ENCODE data around the gene FGD4. TPM values are rescaled to one million over a fixed set of nuclear protein-coding genes. Genes with fewer than 3 reads are reported as not detected.

The FGD4 gene
- total RNA-seq, 4 donors from 2014 or later = 42.6 to 69.4 (median 47.3) TPM

GRCh38 chr12:32497864-32498263, 98.5 kb downstream of the FGD4 start:
- 61% methylated on average over 4 of the region's 4 CpGs for WGBS
- no peak for TF ChIP-seq CTCF (IDR thresholded peaks at IDR 0.05)
- Histone ChIP-seq H3K27me3 (no peaks in the 10 kb centered on the region), H3K4me1 (peaks cover 41% of the 10 kb centered on the region), H3K4me3 (no peak overlapping the region), H3K27ac (peak overlapping the region; percentile 40), H3K36me3 (no peaks in the 10 kb centered on the region), H3K9me3 (no peaks in the 10 kb centered on the region)
- DNase-seq (ENCODE audit: low spot score in 2 of 2) = no peak

DNA sequence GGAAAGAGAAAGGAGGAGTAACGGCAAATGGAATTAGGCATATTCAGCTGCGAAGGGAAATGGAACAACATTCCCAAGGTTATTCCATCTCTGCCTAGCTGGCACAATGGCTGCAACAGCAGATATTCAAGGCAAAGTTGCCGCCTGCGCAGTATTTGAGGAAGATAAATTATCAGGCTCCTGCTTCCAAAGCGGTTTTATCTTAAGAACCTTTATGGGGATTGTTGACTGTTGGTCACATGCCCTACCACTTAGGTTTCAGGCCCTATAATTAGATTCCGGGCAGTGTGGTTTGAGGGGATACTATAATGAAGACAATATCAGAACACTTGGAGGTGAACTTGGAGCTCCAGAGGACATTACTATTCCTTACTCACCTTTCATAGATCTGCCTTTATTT, 99.7 kb downstream of the FGD4 start:
- TF ChIP-seq EP300 (IDR thresholded peaks at IDR 0.05) (no peak), POLR2AphosphoS5 (IDR thresholded peaks at IDR 0.05) (no peak), CTCF (IDR thresholded peaks at IDR 0.05) (no peak), POLR2A (IDR thresholded peaks at IDR 0.05) (no peak)
- 96% methylated on average over 6 of the region's 6 CpGs for WGBS
- DNase-seq (ENCODE audit: low spot score in 2 of 2) = no peak
- no peaks in the 10 kb centered on the region for H3K9me3 ChIP-seq
- H3K4me3 ChIP-seq = no peak overlapping the region
- peaks cover 50% of the 10 kb centered on the region for H3K4me1 ChIP-seq
- no peaks in the 10 kb centered on the region for H3K36me3 ChIP-seq
- H3K27me3 ChIP-seq = no peaks in the 10 kb centered on the region
- no peak overlapping the region for H3K27ac ChIP-seq

DNA sequence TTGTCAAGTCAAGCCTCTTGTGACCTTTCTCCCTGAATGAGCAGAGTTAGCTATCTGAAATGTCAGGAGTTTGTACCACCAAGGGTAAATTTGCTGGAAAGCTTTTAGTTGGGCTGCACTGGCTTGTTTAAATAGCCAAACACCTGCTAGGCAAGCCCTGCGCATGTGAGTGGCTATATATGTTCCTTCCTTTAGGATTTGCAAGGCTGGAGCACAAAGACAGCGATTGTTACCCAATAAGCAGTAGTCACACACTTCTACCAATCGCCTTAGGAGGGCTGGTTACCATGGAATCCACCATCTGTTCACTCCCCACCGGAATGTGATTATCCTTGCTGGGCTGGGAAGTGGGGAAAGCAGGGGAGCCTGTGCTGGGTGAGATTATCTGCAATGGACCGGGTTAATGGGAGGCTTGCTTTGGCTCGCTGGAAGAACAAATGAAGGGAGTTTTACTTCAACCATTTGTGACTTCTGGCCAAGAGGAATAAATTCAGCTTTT, 102.5 kb downstream of the FGD4 start:
- Histone ChIP-seq H3K4me3 (peak overlapping the region; percentile 39), H3K36me3 (no peaks in the 10 kb centered on the region), H3K4me1 (peaks cover 63% of the 10 kb centered on the region), H3K27me3 (no peaks in the 10 kb centered on the region), H3K27ac (peak overlapping the region; percentile 77), H3K9me3 (no peaks in the 10 kb centered on the region)
- DNase-seq (ENCODE audit: low spot score in 2 of 2) = peak in 1 of 2 donors; percentile 77
- TF ChIP-seq POLR2AphosphoS5 (IDR thresholded peaks at IDR 0.05) = peak in 1 of 3 donors; percentile 69
- TF ChIP-seq EP300 (IDR thresholded peaks at IDR 0.05) = no peak
- WGBS = 39% methylated on average over 6 of the region's 6 CpGs

DNA sequence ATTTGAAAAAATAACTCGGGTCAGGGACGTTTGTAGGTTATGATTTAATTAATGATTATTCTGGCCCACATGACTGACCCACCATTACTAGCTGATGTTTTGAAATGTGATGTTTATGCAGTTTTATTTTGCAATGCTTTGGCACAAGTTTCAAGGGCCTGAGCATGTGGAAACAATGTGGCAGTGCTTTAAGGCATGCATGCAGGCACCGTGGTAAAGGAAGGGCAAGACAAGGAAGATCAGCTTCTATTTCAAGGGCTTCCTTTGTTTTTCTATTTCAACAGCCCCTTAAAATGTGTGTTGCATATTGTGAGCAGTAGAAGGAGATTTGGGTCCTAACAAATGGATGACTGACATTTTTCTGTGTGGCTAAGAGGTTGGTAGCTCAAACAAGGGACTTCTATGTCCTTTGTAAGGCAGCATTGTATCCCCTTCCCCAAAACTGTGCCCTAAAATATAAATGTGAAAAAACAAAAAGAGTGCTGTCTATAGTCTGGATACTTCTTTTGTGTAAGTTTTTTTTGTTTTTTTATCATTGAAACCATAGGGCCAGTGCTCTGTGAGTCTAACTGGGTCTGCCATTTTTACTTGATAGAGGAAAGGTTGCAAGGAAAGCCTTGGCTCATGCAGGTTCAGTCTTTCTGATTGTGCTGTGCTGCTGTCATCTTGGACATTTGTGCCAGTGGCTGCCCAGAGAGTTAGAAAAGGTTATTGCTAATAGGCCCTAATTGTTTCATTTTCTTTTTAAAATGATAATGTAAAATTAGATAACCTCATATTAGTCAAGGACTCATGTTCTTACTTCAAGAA, 103.5 kb downstream of the FGD4 start:
- Histone ChIP-seq H3K27me3 (no peaks in the 10 kb centered on the region), H3K9me3 (no peaks in the 10 kb centered on the region), H3K27ac (peak overlapping the region; percentile 77), H3K4me1 (peaks cover 53% of the 10 kb centered on the region), H3K36me3 (no peaks in the 10 kb centered on the region), H3K4me3 (peak overlapping the region; percentile 39)
- no peak for DNase-seq (ENCODE audit: low spot score in 2 of 2)
- TF ChIP-seq EP300 (IDR thresholded peaks at IDR 0.05) (no peak), POLR2AphosphoS5 (IDR thresholded peaks at IDR 0.05) (peak in 2 of 3 donors; percentile 5 to 81), POLR2A (IDR thresholded peaks at IDR 0.05) (no peak)
- WGBS = 18% methylated on average over 3 of the region's 3 CpGs

DNA sequence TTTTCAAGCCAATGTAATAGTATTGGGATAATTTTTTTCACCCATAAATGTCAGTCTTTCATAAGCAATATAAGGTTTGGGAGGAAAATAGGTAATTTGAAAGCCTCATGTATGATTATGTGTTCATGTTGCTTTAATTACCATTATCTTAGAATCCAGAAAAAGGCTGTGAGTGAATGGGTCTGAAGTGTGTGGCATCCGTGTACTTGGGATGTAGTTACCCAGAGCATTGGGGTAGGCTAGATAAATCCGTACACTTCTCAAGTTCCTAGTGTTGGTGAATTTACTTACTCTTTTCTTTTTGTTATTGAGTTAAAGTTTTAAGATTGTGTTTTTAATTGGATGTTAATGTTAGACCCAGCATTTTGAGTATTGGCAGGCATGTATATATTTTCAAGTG, 104.4 kb downstream of the FGD4 start:
- peaks cover 53% of the 10 kb centered on the region for H3K4me1 ChIP-seq
- no peaks in the 10 kb centered on the region for H3K36me3 ChIP-seq
- H3K4me3 ChIP-seq = peak overlapping the region; percentile 39
- DNase-seq (ENCODE audit: low spot score in 2 of 2) = no peak
- no peaks in the 10 kb centered on the region for H3K27me3 ChIP-seq
- H3K9me3 ChIP-seq = no peaks in the 10 kb centered on the region
- TF ChIP-seq CTCF (IDR thresholded peaks at IDR 0.05) (no peak), POLR2A (IDR thresholded peaks at IDR 0.05) (no peak), POLR2AphosphoS5 (IDR thresholded peaks at IDR 0.05) (no peak), EP300 (IDR thresholded peaks at IDR 0.05) (no peak)
- no peak overlapping the region for H3K27ac ChIP-seq
- WGBS = 88% methylated on average over 2 of the region's 2 CpGs

DNA sequence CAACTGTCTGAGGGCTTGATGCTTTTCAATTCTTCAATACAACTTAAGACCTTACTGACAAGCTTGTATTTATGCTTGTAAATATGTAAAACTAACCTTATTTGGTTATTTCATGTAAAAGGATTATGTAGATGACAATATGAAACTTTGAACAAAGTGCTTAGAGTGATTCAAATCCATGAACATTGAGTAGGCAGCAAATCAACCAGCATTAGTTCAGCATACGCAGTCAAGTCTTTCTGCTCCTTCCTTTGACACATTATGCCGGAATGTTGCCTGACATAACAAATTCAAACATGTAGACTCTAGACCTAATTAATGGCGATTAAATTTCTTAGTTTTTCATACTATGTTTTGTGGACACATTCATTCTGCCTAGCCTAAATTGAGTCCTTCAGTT, 105.2 kb downstream of the FGD4 start:
- TF ChIP-seq EP300 (IDR thresholded peaks at IDR 0.05) (no peak), POLR2AphosphoS5 (IDR thresholded peaks at IDR 0.05) (no peak), POLR2A (IDR thresholded peaks at IDR 0.05) (no peak), CTCF (IDR thresholded peaks at IDR 0.05) (no peak)
- H3K9me3 ChIP-seq = no peaks in the 10 kb centered on the region
- no peak for DNase-seq (ENCODE audit: low spot score in 2 of 2)
- 49% methylated on average over 3 of the region's 3 CpGs for WGBS
- no peaks in the 10 kb centered on the region for H3K36me3 ChIP-seq
- H3K4me3 ChIP-seq = peak overlapping the region; percentile 0
- H3K27ac ChIP-seq = no peak overlapping the region
- peaks cover 53% of the 10 kb centered on the region for H3K4me1 ChIP-seq
- H3K27me3 ChIP-seq = no peaks in the 10 kb centered on the region
